GM12875 (cell line): Measurements from ENCODE around the gene RUBCNL.

Experiments
- H3K4me3 ChIP-seq: one replicate; pipeline ENCODE4 v1.5.1; 2011; ENCODE audit warnings: low read depth, low read length, control low read depth
- TF ChIP-seq, protein P1 (sequence below): IDR thresholded peaks from 2 replicates; pipeline ENCODE4 v1.5.1; 2011; ENCODE audit warnings: low read depth, mild to moderate bottlenecking, control low read depth, inconsistent platforms, low read length, moderate library complexity, borderline replicate concordance; ENCODE audit not compliant: insufficient read depth

The RUBCNL gene

DNA sequence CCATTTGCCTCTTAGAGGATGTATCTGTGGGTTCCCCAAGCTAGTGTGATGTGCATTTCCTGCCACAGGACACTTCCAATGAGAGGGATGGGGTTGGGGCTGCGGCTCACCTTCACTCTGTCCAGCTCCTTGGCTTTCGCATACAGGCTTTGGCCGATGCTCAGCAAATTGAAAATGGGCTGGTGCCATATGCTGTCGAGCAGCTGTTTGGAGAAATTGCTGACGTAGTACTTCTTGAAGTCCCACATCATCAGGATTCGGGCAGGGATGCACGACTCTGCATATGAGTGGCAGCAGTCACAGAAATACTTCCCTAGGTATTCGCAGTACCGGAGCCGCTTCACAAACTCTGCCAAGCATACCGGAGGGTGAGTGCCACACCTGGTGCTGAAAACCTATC lies 37.0 kb downstream of the RUBCNL start:
- no peak overlapping the region for H3K4me3 ChIP-seq
- TF ChIP-seq, protein P1, sequence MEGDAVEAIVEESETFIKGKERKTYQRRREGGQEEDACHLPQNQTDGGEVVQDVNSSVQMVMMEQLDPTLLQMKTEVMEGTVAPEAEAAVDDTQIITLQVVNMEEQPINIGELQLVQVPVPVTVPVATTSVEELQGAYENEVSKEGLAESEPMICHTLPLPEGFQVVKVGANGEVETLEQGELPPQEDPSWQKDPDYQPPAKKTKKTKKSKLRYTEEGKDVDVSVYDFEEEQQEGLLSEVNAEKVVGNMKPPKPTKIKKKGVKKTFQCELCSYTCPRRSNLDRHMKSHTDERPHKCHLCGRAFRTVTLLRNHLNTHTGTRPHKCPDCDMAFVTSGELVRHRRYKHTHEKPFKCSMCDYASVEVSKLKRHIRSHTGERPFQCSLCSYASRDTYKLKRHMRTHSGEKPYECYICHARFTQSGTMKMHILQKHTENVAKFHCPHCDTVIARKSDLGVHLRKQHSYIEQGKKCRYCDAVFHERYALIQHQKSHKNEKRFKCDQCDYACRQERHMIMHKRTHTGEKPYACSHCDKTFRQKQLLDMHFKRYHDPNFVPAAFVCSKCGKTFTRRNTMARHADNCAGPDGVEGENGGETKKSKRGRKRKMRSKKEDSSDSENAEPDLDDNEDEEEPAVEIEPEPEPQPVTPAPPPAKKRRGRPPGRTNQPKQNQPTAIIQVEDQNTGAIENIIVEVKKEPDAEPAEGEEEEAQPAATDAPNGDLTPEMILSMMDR, result no peak

DNA sequence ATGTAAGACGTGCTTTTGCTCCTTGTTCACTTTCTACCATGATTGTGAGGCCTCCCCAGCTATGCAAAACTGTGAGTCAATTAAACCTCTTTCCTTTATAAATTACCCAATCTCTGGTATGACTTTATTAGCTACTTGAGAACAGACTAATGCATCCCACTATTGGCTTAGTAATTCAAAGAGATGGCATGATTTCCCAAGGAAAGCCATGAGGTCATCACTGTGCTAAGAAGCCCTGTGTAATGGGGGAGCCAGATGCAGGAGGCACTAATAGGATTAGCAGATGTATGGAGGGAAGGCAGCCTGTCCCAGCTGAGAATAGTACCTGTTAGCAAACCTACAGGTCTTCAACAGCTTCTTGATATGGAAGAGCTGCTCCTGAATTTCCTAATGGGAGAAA lies 38.1 kb downstream of the RUBCNL start:
- TF ChIP-seq, protein P1, result no peak
- no peak overlapping the region for H3K4me3 ChIP-seq

DNA sequence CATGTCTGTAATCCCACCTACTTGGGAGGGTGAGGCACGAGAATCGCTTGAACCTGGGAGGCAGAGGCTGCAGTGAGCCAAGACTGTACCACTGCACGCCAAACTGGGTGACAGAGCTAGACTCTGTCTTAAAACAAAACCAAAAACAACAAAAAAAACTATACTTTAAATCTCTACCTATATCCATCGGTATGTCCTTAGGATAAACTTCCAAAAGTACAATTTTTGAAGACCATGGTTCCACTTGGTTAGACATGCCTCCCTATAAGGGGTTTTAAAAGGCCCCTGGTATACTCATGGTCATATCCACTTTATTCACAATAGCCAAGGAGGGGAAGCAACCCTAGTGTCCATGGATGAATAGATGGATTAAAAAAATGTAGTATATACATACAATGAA lies 39.8 kb downstream of the RUBCNL start:
- TF ChIP-seq, protein P1, result no peak
- no peak overlapping the region for H3K4me3 ChIP-seq

DNA sequence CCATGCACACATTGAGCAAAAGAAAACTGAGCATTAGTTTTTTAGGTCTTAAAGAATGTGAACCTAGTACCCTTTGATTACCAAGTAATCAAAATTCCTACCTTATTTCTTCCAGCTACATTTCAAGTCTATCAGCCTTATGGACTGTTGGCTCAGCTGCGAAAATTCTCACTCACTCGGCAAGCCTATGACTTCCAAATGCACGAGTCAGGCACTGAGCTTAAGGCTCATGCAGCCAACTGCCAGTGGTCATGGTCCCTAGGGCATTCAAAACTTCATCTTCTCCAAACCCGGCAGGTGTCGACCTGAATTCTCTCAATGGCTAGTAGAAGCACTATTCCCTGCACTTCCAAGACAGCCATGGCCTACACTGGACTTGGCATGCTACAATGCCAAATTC lies 41.2 kb downstream of the RUBCNL start:
- H3K4me3 ChIP-seq, result no peak overlapping the region
- TF ChIP-seq, protein P1, result no peak

DNA sequence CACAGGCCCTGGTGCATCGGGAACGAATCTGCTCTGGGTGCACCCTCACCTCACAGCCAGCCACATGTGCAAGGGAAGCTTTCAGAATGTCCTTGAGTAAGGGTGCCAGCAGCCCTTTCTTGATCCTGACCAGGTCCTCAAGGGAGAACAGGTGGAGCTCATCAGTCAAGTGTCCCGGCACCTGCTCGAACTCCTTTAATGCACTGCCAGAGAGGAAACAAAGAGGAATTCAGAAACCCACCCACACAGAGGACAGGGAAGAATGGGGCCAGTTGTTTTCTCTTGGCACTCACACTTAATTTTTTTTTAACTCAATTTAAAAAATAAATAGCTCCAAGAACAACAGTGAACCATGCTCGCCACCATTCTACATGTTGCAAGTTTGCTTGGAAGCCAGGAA lies 41.7 kb downstream of the RUBCNL start:
- TF ChIP-seq, protein P1, result no peak

DNA sequence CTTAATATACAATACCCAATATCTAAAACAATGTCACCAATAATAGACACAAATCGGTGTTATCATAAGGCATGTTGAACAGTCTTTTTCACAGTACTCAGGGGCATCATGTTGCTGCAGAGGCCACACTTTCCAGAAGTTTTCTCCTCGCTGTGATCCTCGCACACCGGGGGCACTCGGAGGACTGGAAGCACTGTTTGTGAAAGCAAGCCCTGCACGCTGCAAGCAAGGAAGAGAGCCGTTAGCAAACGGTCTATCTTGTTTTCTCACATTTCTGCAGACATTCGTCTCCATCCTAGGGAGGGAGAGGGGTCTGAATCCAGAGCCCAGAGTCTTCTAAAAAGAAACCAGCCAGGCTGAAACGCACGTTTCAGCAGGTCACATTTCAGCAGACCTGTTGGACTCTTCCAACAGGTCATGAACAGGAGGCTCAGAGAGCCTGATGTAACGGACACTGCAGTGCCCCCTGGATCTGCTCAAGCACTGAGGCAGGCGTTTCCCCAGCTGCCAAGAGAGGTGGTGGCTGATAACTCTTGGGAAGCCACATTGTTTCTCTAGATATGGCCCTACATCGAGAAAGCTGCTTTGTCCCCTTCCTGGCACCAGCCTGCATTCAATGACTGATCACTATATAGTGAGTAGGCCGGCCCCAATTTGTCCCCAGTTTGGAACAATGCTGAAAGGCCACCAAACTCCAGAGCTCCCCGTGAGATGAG lies 43.6 kb downstream of the RUBCNL start:
- H3K4me3 ChIP-seq, result no peak overlapping the region
- TF ChIP-seq, protein P1, result no peak

More for the DNA sequence above, 41.7 kb downstream of the RUBCNL start:
- no peak overlapping the region for H3K4me3 ChIP-seq

DNA sequence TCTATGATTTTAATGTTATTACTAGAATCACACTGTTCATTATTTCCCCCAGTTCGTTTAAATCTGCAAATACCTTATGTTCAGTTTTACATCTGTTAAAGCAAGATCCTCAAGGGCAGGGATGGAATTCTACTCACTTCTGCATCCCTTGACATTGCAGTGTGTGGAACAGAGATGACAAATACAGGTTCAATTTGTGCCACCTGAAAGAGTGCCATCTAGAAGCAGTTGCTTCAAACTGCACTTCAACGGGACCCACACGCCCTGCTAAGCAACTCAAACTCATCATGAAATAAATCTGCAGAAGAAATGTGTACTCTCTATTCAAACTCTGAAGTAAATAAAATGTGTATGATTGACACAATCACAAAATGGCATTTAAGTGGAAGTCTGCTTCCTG lies 44.5 kb downstream of the RUBCNL start:
- TF ChIP-seq, protein P1, result no peak

More for the DNA sequence above, 44.5 kb downstream of the RUBCNL start:
- H3K4me3 ChIP-seq, result no peak overlapping the region
